Astrocyte (in vitro differentiated cells and primary cell): Measurements from ENCODE around the gene PHLDA1. TPM values are rescaled to one million over a fixed set of nuclear protein-coding genes. Genes with fewer than 3 reads are reported as not detected.

Experiments
- DNase-seq: peaks from one replicate; pipeline ENCODE4 v3.0.0-alpha.2; 2010; ENCODE audit warnings: low read depth
- FAIRE-seq: peaks from 2 replicates; lab custom pipeline; 2011; peaks lifted over from hg19 to GRCh38; lab: Jason Lieb, UNC
- H2AFZ ChIP-seq: 2 replicates; pipeline ENCODE4 v1.6.0; 2012; ENCODE audit warnings: low read depth, low read length, inconsistent platforms
- H3K27ac ChIP-seq: 2 replicates; pipeline ENCODE4 v1.5.1; 2011; ENCODE audit warnings: low read depth, low read length, inconsistent platforms
- H3K27me3 ChIP-seq: 2 replicates; pipeline ENCODE4 v1.6.0; 2011; ENCODE audit warnings: low read length, inconsistent platforms; ENCODE audit not compliant: insufficient read depth
- H3K36me3 ChIP-seq: 2 replicates; pipeline ENCODE4 v1.5.1; 2011; ENCODE audit warnings: low read length, inconsistent platforms; ENCODE audit not compliant: insufficient read depth
- H3K4me1 ChIP-seq: 2 replicates; pipeline ENCODE4 v1.5.1; 2011; ENCODE audit warnings: low read length, inconsistent platforms; ENCODE audit not compliant: insufficient read depth
- H3K4me2 ChIP-seq: 2 replicates; pipeline ENCODE4 v1.6.0; 2012; ENCODE audit warnings: low read length, inconsistent platforms
- H3K4me3 ChIP-seq: 2 replicates; pipeline ENCODE4 v1.5.1; 2011; ENCODE audit warnings: low read depth, mild to moderate bottlenecking, low read length, inconsistent platforms; ENCODE audit not compliant: insufficient read depth
- H3K79me2 ChIP-seq: 2 replicates; pipeline ENCODE4 v1.6.0; 2012; ENCODE audit warnings: mild to moderate bottlenecking, low read length, inconsistent platforms; ENCODE audit not compliant: insufficient read depth
- H3K9ac ChIP-seq: 2 replicates; pipeline ENCODE4 v1.6.0; 2012; ENCODE audit warnings: mild to moderate bottlenecking, low read length, inconsistent platforms
- H3K9me3 ChIP-seq: 2 replicates; pipeline ENCODE4 v1.5.1; 2012; ENCODE audit warnings: low read depth, mild to moderate bottlenecking, low read length, inconsistent platforms; ENCODE audit not compliant: insufficient read depth
- H4K20me1 ChIP-seq: 2 replicates; pipeline ENCODE4 v1.6.0; 2012; ENCODE audit warnings: low read length, inconsistent platforms; ENCODE audit not compliant: insufficient read depth
- H3K27ac Mint-ChIP-seq: one replicate; pipeline ENCODE4 v1.8.0; 2021; ENCODE audit warnings: mild to moderate bottlenecking, mixed read lengths; ENCODE audit not compliant: unreplicated experiment
- H3K27me3 Mint-ChIP-seq: one replicate; pipeline ENCODE4 v1.8.0; 2021; ENCODE audit warnings: low read depth, mixed read lengths; ENCODE audit not compliant: unreplicated experiment
- H3K36me3 Mint-ChIP-seq: one replicate; pipeline ENCODE4 v1.8.0; 2021; ENCODE audit warnings: low read depth, mixed read lengths; ENCODE audit not compliant: unreplicated experiment
- H3K4me1 Mint-ChIP-seq: one replicate; pipeline ENCODE4 v1.8.0; 2021; ENCODE audit warnings: low read depth, mixed read lengths; ENCODE audit not compliant: unreplicated experiment
- H3K4me3 Mint-ChIP-seq: one replicate; pipeline ENCODE4 v1.8.0; 2021; ENCODE audit warnings: mild to moderate bottlenecking, moderate library complexity, mixed read lengths; ENCODE audit not compliant: unreplicated experiment
- H3K9me3 Mint-ChIP-seq: one replicate; pipeline ENCODE4 v1.8.0; 2021; ENCODE audit warnings: mild to moderate bottlenecking, mixed read lengths; ENCODE audit not compliant: unreplicated experiment
- CTCF ChIP-seq: IDR thresholded peaks from 2 replicates; pipeline ENCODE4 v1.5.1; 2011; ENCODE audit warnings: low read depth, mild to moderate bottlenecking, inconsistent platforms, low read length, moderate library complexity; ENCODE audit not compliant: insufficient read depth
- EZH2 ChIP-seq: IDR thresholded peaks from 2 replicates; pipeline ENCODE4 v1.6.1; 2012; ENCODE audit warnings: mild to moderate bottlenecking, low read length, inconsistent platforms; ENCODE audit not compliant: insufficient read depth
- total RNA-seq: library from RNA; stranded (reverse); gene quantifications from 2 replicates; pipeline ENCODE4 v1.2.1, GENCODE V29; 2021

Gene PHLDA1
- total RNA-seq, 1 donor from 2014 or later = 43.9 TPM

GRCh38 chr12:76040461-76040860, 8.9 kb upstream of the PHLDA1 start:
- H2AFZ ChIP-seq = no peak overlapping the region
- peaks cover 24% of the 10 kb centered on the region for H3K4me1 Mint-ChIP-seq
- H3K36me3 Mint-ChIP-seq = peaks cover 12% of the 10 kb centered on the region
- peaks cover 5% of the 10 kb centered on the region for H3K79me2 ChIP-seq
- H3K4me1 ChIP-seq = peaks cover 12% of the 10 kb centered on the region
- no peaks in the 10 kb centered on the region for H3K27me3 ChIP-seq
- H3K9ac ChIP-seq = no peak overlapping the region
- FAIRE-seq = no peak
- TF ChIP-seq EZH2 (no peak), CTCF (no peak)
- H3K9me3 ChIP-seq = no peaks in the 10 kb centered on the region
- H3K9me3 Mint-ChIP-seq = no peaks in the 10 kb centered on the region
- H3K4me3 ChIP-seq = no peak overlapping the region
- H3K36me3 ChIP-seq = peaks cover 14% of the 10 kb centered on the region
- no peak for DNase-seq
- H3K27ac Mint-ChIP-seq = peak overlapping the region; percentile 31
- no peaks in the 10 kb centered on the region for H4K20me1 ChIP-seq
- no peaks in the 10 kb centered on the region for H3K27me3 Mint-ChIP-seq
- no peak overlapping the region for H3K4me3 Mint-ChIP-seq
- no peak overlapping the region for H3K4me2 ChIP-seq
- H3K27ac ChIP-seq = no peak overlapping the region

- Histone ChIP-seq H2AFZ (no peak overlapping the region), H4K20me1 (no peaks in the 10 kb centered on the region), H3K9ac (no peak overlapping the region), H3K79me2 (peaks cover 26% of the 10 kb centered on the region), H3K9me3 (no peaks in the 10 kb centered on the region), H3K4me2 (peak overlapping the region; percentile 47), H3K4me1 (peaks cover 22% of the 10 kb centered on the region), H3K27me3 (no peaks in the 10 kb centered on the region), H3K27ac (peak overlapping the region; percentile 2), H3K4me3 (no peak overlapping the region), H3K36me3 (peaks cover 6% of the 10 kb centered on the region)
- FAIRE-seq (no peak), DNase-seq (no peak)
- no peak for TF ChIP-seq CTCF
- TF ChIP-seq EZH2 = no peak
- Mint-ChIP-seq H3K9me3 (no peaks in the 10 kb centered on the region), H3K4me1 (peaks cover 39% of the 10 kb centered on the region), H3K27me3 (no peaks in the 10 kb centered on the region), H3K36me3 (peaks cover 4% of the 10 kb centered on the region), H3K4me3 (no peak overlapping the region), H3K27ac (no peak overlapping the region)
These were observed 6.6 kb upstream of the PHLDA1 start for GRCh38 chr12:76038176-76038575.

- Histone ChIP-seq H3K9ac (peak overlapping the region; percentile 6), H3K79me2 (peaks cover 34% of the 10 kb centered on the region), H4K20me1 (no peaks in the 10 kb centered on the region), H3K4me1 (peaks cover 30% of the 10 kb centered on the region), H3K36me3 (peaks cover 3% of the 10 kb centered on the region), H3K4me2 (peak overlapping the region; percentile 47), H3K27ac (peak overlapping the region; percentile 2), H2AFZ (no peak overlapping the region), H3K27me3 (no peaks in the 10 kb centered on the region), H3K4me3 (no peak overlapping the region), H3K9me3 (no peaks in the 10 kb centered on the region)
- H3K9me3 Mint-ChIP-seq = no peaks in the 10 kb centered on the region
- H3K4me3 Mint-ChIP-seq = no peak overlapping the region
- peaks cover 40% of the 10 kb centered on the region for H3K4me1 Mint-ChIP-seq
- TF ChIP-seq CTCF = peak; percentile 91
- no peak for TF ChIP-seq EZH2
- no peaks in the 10 kb centered on the region for H3K27me3 Mint-ChIP-seq
- DNase-seq (peak; percentile 68), FAIRE-seq (peak; percentile 95)
- peaks cover 4% of the 10 kb centered on the region for H3K36me3 Mint-ChIP-seq
- peak overlapping the region; percentile 69 for H3K27ac Mint-ChIP-seq
These were observed 5.8 kb upstream of the PHLDA1 start for GRCh38 chr12:76037130-76038103.
